NOMO-1 treated with DMSO at 0.1 percent for 48 hours (cell line): Measurements from ENCODE around the gene ARL5C.
"Not testable (repeated sequence)": the region's sequence is repeated elsewhere in the genome, so short reads cannot be mapped to it uniquely, and the experiment has no call there.

Experiments used
- DNase-seq: peaks from one replicate; lab custom pipeline; 2025; ENCODE audit not compliant: unreplicated experiment; lab: John Stamatoyannopoulos, UW

Gene ARL5C

DNA sequence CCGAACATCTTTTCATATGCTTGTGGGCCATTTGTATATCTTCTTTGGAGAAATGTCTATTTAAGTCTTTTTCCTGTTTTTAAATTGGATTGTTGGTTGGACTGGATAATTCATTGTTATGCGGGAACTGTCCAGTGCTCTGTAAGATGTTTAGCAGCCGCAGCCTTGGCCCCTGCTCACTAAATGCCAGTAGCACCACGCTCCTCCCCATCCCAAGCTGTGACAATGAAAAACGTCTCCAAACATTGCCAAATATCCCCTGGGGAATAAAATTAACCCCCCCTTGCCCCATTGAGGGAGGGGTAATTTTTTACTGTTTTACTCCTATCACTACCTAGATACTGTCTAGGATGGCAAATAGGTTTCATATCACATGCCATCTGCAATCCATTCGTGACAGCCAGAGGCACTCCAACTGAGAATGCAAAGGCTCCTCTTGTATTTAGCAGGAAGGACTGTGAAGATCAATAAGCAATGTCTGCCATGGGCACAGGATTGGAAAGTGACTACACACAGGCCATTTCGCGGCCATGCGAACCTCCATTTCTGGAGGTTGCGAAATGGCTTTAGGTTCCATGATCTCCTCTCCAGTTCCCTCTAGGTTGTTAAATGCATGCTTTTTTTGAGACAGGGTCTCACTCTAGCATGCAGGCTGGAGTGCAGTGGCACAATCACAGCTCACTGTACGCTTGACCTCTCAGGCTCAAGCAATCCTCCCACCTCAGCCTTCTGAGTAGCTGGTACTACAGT is 23.9 kb downstream of the ARL5C start:
- no peak for DNase-seq

- DNase-seq: no peak
These were observed 24.7 kb downstream of the ARL5C start for GRCh38 chr17:39141294-39141693.

DNA sequence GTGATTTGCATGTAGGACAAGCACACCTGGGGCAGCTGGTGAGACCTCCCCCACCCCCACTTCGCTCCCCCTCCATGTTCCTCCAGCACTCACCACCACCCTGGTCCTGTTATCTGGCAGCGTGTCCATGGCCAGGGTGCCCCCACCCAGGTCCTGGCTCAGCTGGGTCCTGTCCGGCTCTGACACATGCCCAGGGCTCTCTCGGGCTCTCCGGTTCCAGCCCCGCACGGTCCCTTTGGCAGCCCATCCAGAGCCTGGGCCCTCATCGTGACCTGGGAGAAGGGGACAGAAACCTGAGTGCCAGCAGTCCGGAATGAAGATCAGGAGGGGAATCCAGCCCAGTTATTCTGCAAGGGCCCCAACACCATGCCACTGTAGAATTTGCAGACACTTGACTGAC is 26.4 kb downstream of the ARL5C start:
- no peak for DNase-seq

GRCh38 chr17:39139161-39139511 is 26.8 kb downstream of the ARL5C start:
- no peak for DNase-seq

- no peak for DNase-seq
These were observed 27.4 kb downstream of the ARL5C start for GRCh38 chr17:39138431-39139160.

GRCh38 chr17:39134878-39135277 is 31.1 kb downstream of the ARL5C start:
- DNase-seq: no peak

GRCh38 chr17:39132192-39132610 is 33.8 kb downstream of the ARL5C start:
- no peak for DNase-seq

DNA sequence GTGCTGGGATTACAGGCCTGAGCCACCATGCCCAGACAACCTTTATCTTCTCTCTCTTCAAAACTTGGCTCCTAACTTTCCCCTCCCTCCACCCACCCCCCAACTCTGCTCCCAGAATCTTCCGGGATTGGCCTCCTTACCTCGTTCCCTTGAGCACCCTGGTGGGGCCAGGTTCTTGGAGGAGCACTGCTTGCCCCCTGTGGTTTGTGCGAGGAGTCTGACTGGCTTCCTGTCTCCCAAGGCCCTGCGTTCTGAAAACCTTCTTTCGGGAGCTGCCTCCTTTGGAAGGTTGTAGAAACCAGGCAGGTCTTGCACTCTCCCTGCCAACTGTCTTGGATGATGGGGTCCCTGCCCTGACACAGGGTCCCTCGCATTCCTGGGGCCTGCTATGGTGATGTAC is 34.3 kb downstream of the ARL5C start:
- no peak for DNase-seq

GRCh38 chr17:39130205-39130604 is 35.8 kb downstream of the ARL5C start:
- DNase-seq: no peak

DNA sequence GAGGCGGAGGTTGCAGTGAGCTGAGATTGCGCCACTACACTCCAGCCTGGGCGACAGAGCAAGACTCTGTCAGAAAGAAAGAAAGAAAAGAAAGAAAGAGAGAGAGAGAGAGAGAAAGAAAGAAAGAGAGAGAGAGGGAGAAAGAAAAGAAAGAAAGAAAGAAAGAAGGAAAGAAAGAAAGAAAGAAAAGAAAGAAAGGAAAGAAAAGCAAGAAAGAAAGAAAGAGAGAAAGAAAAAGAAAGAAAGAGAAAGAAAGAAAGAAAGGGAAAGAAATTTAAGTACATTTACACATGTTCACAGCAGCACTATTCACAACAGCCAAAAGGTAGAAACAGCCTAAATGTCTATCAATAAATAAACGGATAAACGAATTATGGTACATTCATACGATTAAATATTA is 36.4 kb downstream of the ARL5C start:
- DNase-seq: not testable (repeated sequence)

- no peak for DNase-seq
These were observed 39.5 kb downstream of the ARL5C start for GRCh38 chr17:39126436-39126835.

DNA sequence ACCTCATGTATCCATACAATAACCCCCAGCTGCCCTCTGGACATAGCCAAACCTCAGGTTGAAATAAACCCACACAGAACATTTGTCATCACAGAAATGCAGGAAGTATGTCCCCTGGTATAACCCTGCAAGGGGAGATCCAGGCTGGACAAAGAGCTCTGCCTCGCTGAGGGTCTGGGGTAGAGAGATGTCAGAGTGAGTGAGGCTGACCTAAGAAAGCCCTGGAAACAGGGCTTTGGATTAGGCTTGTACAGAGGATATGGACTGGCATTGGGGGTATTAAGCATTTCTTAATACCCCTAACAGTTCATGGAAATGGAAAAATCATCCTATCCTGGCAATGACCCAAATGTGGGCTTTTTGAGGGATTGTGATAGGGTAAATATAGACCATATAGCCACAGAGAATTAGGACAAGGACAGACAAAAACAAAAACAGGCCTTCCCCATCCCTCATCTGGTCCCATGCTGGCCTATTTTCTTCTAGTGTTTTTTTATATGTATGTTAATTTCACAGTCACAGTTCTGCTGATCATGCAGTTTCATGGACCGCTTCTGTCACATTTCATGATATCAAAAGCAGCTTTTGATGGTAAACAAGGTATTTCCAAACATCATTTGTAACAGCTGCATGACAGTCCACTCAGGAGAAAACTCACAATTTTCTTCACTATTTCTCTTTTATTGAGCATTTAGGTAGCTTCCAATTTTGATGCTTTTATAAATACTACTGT is 40.7 kb downstream of the ARL5C start:
- DNase-seq: no peak

DNA sequence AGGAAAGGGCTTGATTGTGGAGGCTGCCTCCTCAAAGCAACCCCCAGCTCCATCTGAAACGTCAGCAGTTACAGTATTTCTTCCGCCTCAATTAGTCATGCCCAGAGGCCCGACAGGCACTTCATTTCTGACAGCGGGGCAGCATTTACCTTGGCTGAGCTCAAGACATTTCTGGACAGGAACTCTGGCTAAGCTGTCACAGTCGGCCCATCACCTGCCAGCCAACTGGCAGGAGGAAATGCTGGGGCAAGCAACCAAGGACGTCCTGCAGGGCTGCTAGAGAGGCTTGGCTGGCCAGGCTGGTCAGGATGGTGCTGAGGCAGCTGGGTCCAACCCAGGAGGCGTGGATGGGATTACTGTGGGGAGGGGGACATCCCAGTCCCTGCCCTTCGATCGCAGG is 42.3 kb downstream of the ARL5C start:
- DNase-seq: no peak

- peak; percentile 23 for DNase-seq
These were observed 43.0 kb downstream of the ARL5C start for GRCh38 chr17:39122991-39123390.

- DNase-seq: not testable (repeated sequence)
These were observed 44.0 kb downstream of the ARL5C start for GRCh38 chr17:39121919-39122318.

GRCh38 chr17:39118674-39119419 is 47.1 kb downstream of the ARL5C start:
- peak; percentile 97 for DNase-seq

DNA sequence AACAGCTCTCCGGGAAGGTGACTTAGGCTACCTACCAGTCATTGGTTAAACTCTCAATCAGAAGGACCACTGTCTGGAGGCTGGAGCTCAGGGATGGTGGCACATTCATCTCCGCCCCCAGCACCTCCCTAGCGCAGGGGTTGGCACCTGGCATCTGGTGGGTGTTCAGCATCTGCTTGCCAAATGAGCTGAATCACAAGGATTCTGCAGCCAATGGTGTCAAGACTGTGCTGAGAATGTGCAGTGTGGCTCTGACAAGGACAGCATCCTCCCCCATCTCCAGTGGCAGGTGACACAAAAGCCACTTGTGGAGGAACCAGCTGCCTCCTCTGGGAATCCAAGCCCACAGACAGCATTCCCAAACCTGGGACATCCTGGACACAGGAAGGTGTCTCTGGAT is 49.7 kb downstream of the ARL5C start:
- DNase-seq: no peak

GRCh38 chr17:39115135-39115534 is 50.8 kb downstream of the ARL5C start:
- DNase-seq: no peak

GRCh38 chr17:39114723-39115122 is 51.2 kb downstream of the ARL5C start:
- DNase-seq: no peak

DNA sequence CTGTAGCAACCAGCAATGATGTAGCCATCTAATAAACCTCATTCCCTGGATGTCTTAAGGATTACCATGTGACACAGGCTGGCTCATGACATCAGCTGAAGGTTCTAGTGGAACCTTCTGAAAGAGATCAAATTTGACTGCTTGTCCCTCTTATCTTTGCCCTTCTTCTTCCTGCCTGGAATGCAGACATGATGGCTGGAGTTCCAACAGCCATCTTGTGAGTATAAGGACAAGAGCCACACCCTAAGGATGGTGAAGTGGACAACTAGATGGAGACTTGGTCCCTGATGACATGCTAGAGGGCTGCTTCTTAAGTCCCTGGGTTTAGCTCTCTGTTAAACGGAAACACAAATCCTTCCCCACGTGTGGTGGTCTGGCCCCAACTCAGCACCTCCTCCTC is 52.1 kb downstream of the ARL5C start:
- DNase-seq: no peak

DNA sequence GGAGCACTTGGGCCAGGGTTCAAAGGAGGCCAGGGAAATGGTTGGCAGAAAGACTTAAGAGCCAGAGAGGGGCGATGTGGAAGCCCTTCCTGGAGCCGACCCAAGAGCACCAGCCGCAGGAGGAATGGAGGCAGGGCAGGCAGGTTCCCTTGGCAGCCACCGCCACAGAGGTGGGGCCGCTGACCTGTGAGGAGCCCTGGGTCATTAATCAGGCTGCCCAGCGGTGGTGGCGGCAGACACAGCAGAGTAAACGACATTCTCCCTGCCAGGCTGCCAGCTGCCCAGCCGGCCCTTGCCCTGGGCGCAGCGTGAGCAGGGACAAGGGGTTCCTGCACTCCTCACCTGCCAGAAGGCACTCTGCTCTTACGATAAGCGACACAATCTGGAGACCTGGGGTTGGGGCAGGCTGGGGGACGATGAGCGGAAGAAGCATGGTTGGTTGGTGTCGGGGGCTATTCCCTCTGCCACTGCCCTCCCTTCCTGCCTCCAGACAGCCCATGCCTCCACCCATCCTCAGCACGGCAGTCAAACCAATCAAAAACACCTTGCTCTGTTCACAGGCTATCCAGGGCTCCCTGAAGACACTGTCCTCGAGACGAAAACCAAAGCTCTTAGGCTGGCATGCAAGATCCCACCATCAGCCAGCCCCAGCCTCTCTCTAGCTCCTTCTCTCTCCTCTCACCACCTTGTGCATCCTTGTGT is 55.4 kb downstream of the ARL5C start:
- no peak for DNase-seq
